ENCODE measurements around the gene ABCC10.
A peak's percentile ranks its signal among the peaks of the same experiment; 100 is the strongest.
"Not testable (repeated sequence)": the region's sequence is repeated elsewhere in the genome, so short reads cannot be mapped to it uniquely, and the experiment has no call there.

ABCC10 gene

GRCh38 chr6:43427406-43428111 is at the start of gene ABCC10:
ABCC10 (plus strand) TSS chr6:43427541; CDS start chr6:43427979, 438 bp downstream.
- peak; percentile 99 for DNase-seq (ENCODE audit: low spot score)

- no peak for DNase-seq (ENCODE audit: low spot score)
Measured at GRCh38 chr6:43377710-43378229, 49.6 kb upstream of the ABCC10 start.

GRCh38 chr6:43378631-43379030 is 48.7 kb upstream of the ABCC10 start:
- DNase-seq (ENCODE audit: low spot score) = no peak

GRCh38 chr6:43380858-43381257 is 46.5 kb upstream of the ABCC10 start:
- not testable (repeated sequence) for DNase-seq (ENCODE audit: low spot score)

GRCh38 chr6:43383021-43383667 is 44.2 kb upstream of the ABCC10 start:
- DNase-seq (ENCODE audit: low spot score) = peak; percentile 44

GRCh38 chr6:43386492-43386891 is 40.8 kb upstream of the ABCC10 start:
- no peak for DNase-seq (ENCODE audit: low spot score)

- no peak for DNase-seq (ENCODE audit: low spot score)
Measured at GRCh38 chr6:43389730-43390295, 37.5 kb upstream of the ABCC10 start.

- DNase-seq (ENCODE audit: low spot score) = not testable (repeated sequence)
Measured at GRCh38 chr6:43390753-43391439, 36.4 kb upstream of the ABCC10 start.

GRCh38 chr6:43391440-43392031 is 35.8 kb upstream of the ABCC10 start:
- no peak for DNase-seq (ENCODE audit: low spot score)

GRCh38 chr6:43393133-43393532 is 34.2 kb upstream of the ABCC10 start:
- not testable (repeated sequence) for DNase-seq (ENCODE audit: low spot score)

- no peak for DNase-seq (ENCODE audit: low spot score)
Measured at GRCh38 chr6:43393602-43394001, 33.7 kb upstream of the ABCC10 start.

GRCh38 chr6:43394982-43395381 is 32.4 kb upstream of the ABCC10 start:
- DNase-seq (ENCODE audit: low spot score) = no peak

GRCh38 chr6:43395776-43396175 is 31.6 kb upstream of the ABCC10 start:
- no peak for DNase-seq (ENCODE audit: low spot score)

GRCh38 chr6:43396408-43397149 is 30.8 kb upstream of the ABCC10 start:
- no peak for DNase-seq (ENCODE audit: low spot score)

- no peak for DNase-seq (ENCODE audit: low spot score)
Measured at GRCh38 chr6:43399932-43400487, 27.3 kb upstream of the ABCC10 start.

GRCh38 chr6:43401730-43402129 is 25.6 kb upstream of the ABCC10 start:
- DNase-seq (ENCODE audit: low spot score) = no peak

GRCh38 chr6:43402820-43403219 is 24.5 kb upstream of the ABCC10 start:
- DNase-seq (ENCODE audit: low spot score) = no peak

GRCh38 chr6:43405354-43405753 is 22.0 kb upstream of the ABCC10 start:
- no peak for DNase-seq (ENCODE audit: low spot score)

- no peak for DNase-seq (ENCODE audit: low spot score)
Measured at GRCh38 chr6:43407296-43407695, 20.0 kb upstream of the ABCC10 start.

- DNase-seq (ENCODE audit: low spot score) = no peak
Measured at GRCh38 chr6:43408259-43408658, 19.1 kb upstream of the ABCC10 start.

GRCh38 chr6:43410776-43411175 is 16.6 kb upstream of the ABCC10 start:
- not testable (repeated sequence) for DNase-seq (ENCODE audit: low spot score)

Data from AG20443 (cell line).